B cell (primary cell): Measurements from ENCODE around the gene TSPO2. TPM values are rescaled to one million over a fixed set of nuclear protein-coding genes. Genes with fewer than 3 reads are reported as not detected.

Source experiments
- ATAC-seq: fragments of 200-7000 bp; cut with Tn5 transposase; one replicate; pipeline ENCODE4 v1.10.0; 2021; ENCODE audit warnings: low read depth, mild to moderate bottlenecking, moderate number of reproducible peaks, moderate library complexity
- CTCF ChIA-PET: fragments of 350-600 bp; sonication (Branson Sonifier 250); formaldehyde crosslinking; loops from one replicate; lab custom pipeline; 2021; ENCODE audit warnings: antibody characterized with exemption, inconsistent platforms; lab: Charles Lee
- POLR2A ChIA-PET: fragments of 350-600 bp; sonication (Branson Sonifier 250); formaldehyde crosslinking; loops from one replicate; lab custom pipeline; 2021; ENCODE audit warnings: antibody characterized with exemption; lab: Charles Lee
- DNase-seq: peaks from one replicate; pipeline ENCODE4 v3.0.0; 2013
- H2AFZ ChIP-seq: 2 replicates; pipeline ENCODE4 v1.6.1; 2012; ENCODE audit warnings: mild to moderate bottlenecking, low read depth, low read length; ENCODE audit not compliant: insufficient read depth, poor library complexity, severe bottlenecking
- H3K27ac ChIP-seq, 2 donors: 1 replicate in 1 of 2; 2 replicates in 1 of 2; pipeline ENCODE4 v1.5.1; 2012 to 2013; ENCODE audit warnings: low read length in 2 of 2, mild to moderate bottlenecking in 2 of 2, moderate library complexity in 1 of 2
- H3K27me3 ChIP-seq, 4 experiments: fragments of 200-600 bp in 1 of 4; sonication (generic) in 1 of 4; replicated peaks in 1 of 4; 1 replicate in 2 of 4; 2 replicates in 2 of 4; pipeline versions ENCODE4 v1.6.1 to v1.7.0; 2013 to 2016; ENCODE audit warnings: low read length in 3 of 4, mild to moderate bottlenecking in 2 of 4, mixed read lengths in 1 of 4, moderate library complexity in 1 of 4; ENCODE audit not compliant: insufficient read depth in 4 of 4, control insufficient read depth in 3 of 4; ENCODE audit errors: control extremely low read depth in 1 of 4
- H3K36me3 ChIP-seq, 2 experiments: replicated peaks in 1 of 2; 1 replicate in 1 of 2; 2 replicates in 1 of 2; pipeline versions ENCODE4 v1.6.1 to v1.7.1; 2013; ENCODE audit warnings: low read length in 1 of 2; ENCODE audit not compliant: insufficient read depth in 2 of 2, control insufficient read depth in 1 of 2; ENCODE audit errors: control extremely low read depth in 1 of 2, extremely low read depth in 1 of 2
- H3K4me1 ChIP-seq, 2 donors: fragments of 200-600 bp in 1 of 2; sonication (generic) in 1 of 2; 1 replicate in 1 of 2; 2 replicates in 1 of 2; pipeline versions ENCODE4 v1.5.1 to v1.6.1; 2013 to 2017; ENCODE audit warnings: low read length in 2 of 2; ENCODE audit not compliant: control insufficient read depth in 2 of 2, insufficient read depth in 2 of 2
- H3K4me2 ChIP-seq: replicated peaks from 2 replicates; pipeline ENCODE3; 2012; ENCODE audit warnings: mild to moderate bottlenecking, low read depth, low read length; ENCODE audit not compliant: poor library complexity, severe bottlenecking
- H3K4me3 ChIP-seq, 5 experiments: fragments of 200-600 bp in 1 of 5; sonication (generic) in 1 of 5; 1 replicate in 3 of 5; 2 replicates in 2 of 5; pipeline versions ENCODE4 v1.5.1 to v1.7.0; 2011 to 2016; ENCODE audit warnings: low read length in 4 of 5, mild to moderate bottlenecking in 4 of 5, low read depth in 2 of 5, control low read depth in 1 of 5, moderate library complexity in 1 of 5; ENCODE audit not compliant: insufficient read depth in 1 of 5; ENCODE audit errors: control extremely low read depth in 1 of 5, extremely low read depth in 1 of 5
- H3K79me2 ChIP-seq: fragments of 200-600 bp; sonication (generic); one replicate; pipeline ENCODE4 v1.6.0; 2016; ENCODE audit warnings: low read length; ENCODE audit not compliant: control insufficient read depth, insufficient read depth
- H3K9ac ChIP-seq: fragments of 200-600 bp; sonication (generic); 2 replicates; pipeline ENCODE4 v1.6.1; 2017; ENCODE audit warnings: mild to moderate bottlenecking, low read length, moderate library complexity
- H3K9me3 ChIP-seq, 3 donors: one replicate each; pipeline versions ENCODE4 v1.6.1 to v1.7.1; 2013; ENCODE audit warnings: low read length in 2 of 3; ENCODE audit not compliant: control insufficient read depth in 2 of 3, insufficient read depth in 1 of 3; ENCODE audit errors: control extremely low read depth in 1 of 3
- H4K20me1 ChIP-seq: 2 replicates; pipeline ENCODE4 v1.6.0; 2012; ENCODE audit warnings: mild to moderate bottlenecking, low read length; ENCODE audit not compliant: insufficient read depth, control insufficient read depth, poor library complexity, severe bottlenecking
- H3K27ac Mint-ChIP-seq: one replicate; pipeline ENCODE4 v1.8.0; 2021; ENCODE audit warnings: mixed read lengths
- H3K27me3 Mint-ChIP-seq: one replicate; pipeline ENCODE4 v1.8.0; 2021; ENCODE audit warnings: mixed read lengths
- H3K4me1 Mint-ChIP-seq: one replicate; pipeline ENCODE4 v1.8.0; 2021; ENCODE audit warnings: mixed read lengths
- H3K4me3 Mint-ChIP-seq: one replicate; pipeline ENCODE4 v1.8.0; 2021; ENCODE audit warnings: mixed read lengths
- H3K9me3 Mint-ChIP-seq: one replicate; pipeline ENCODE4 v1.8.0; 2022; ENCODE audit warnings: mixed read lengths; ENCODE audit not compliant: insufficient read depth
- EZH2 ChIP-seq: IDR thresholded peaks from 2 replicates; pipeline ENCODE4 v1.6.1; 2012; ENCODE audit warnings: borderline replicate concordance, low read depth, mild to moderate bottlenecking, moderate library complexity, low read length; ENCODE audit not compliant: insufficient read depth, poor library complexity, severe bottlenecking
- WGBS: methylation state at CpG from one replicate; pipeline ENCODE4 v1.1.5; 2013; ENCODE audit warnings: missing lambda C conversion rate; ENCODE audit not compliant: insufficient coverage; 5-methylcytosine and 5-hydroxymethylcytosine counted together
- intact Hi-C: fragments of 100-400 bp; cut with micrococcal nuclease; formaldehyde crosslinking; loops from one replicate; pipeline ENCODE4 v1.10.0; 2022
- polyA plus RNA-seq: library from polyadenylated mRNA; depleted of rRNA; stranded (reverse); fragments of >200 nt; gene quantifications from 2 replicates; pipeline ENCODE4 v1.2.3, GENCODE V29; 2012
- total RNA-seq, 2 donors: library from RNA; stranded (reverse); fragments of 120-200 nt in 1 of 2; gene quantifications; 1 replicate in 1 of 2; 2 replicates in 1 of 2; pipeline versions ENCODE4 v1.2.3 to v1.2.4, GENCODE V29; 2013 to 2022
- TF ChIP-seq, protein P1 (sequence below): fragments of 200-600 bp; IDR thresholded peaks from one replicate; pipeline ENCODE4 v1.8.0; 2022; ENCODE audit warnings: antibody characterized with exemption, mild to moderate bottlenecking

The TSPO2 gene
- total and polyA plus RNA-seq, 2 donors (not counting 1 experiment from before 2014, with no cell fraction given) = not detected

DNA sequence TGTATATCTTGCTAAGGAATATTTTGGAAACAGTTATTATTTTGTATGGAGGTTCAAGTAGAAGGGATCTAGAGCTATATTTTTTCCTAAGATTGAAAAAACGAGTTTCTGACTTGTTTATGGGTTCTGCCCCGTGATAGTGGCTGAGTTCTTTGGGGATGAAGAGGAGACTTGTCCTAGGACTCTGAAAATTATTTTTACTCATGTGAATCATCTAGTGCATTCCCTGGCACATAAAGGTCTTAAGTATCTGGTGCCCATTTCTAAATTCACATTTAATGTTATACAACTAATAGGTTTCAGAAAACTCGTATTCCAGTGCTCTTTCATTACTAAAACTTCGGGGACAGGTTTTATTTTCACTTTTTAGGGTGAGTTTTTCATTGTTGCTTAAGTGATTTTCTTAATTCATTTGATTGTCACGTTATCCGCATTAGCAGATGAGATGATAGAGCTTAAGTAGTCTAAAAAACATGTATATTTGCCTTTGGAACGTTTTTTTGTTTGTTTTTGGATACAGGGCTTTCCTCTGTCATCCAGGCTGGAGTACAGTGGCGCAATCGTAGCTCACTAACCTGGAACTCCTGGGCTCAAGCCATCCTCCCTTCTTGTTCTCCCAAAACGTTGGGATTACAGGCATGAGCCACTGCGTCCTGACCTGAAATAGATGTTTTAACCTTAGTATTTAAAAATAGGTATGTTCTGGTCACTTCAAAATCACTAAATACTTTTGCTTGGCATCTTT lies 32.6 kb downstream of the TSPO2 start:
- Histone ChIP-seq H3K4me2 (peak overlapping the region; percentile 89), H3K9me3 (no peaks in the 10 kb centered on the region), H4K20me1 (no peaks in the 10 kb centered on the region), H2AFZ (no peak overlapping the region), H3K79me2 (peaks cover 73% of the 10 kb centered on the region), H3K27ac (peak overlapping the region; percentile 96 to 97), H3K4me3 (peak overlapping the region in 3 of 5 experiments; percentile 81 to 96 (median 94)), H3K9ac (peak overlapping the region; percentile 97), H3K4me1 (peaks cover 33 to 37% of the 10 kb centered on the region in 2 donors), H3K36me3 (peaks cover 2 to 12% of the 10 kb centered on the region in 2 experiments), H3K27me3 (no peaks in the 10 kb centered on the region)
- Mint-ChIP-seq H3K27me3 (no peaks in the 10 kb centered on the region), H3K9me3 (no peaks in the 10 kb centered on the region), H3K4me1 (peaks cover 54% of the 10 kb centered on the region), H3K4me3 (peak overlapping the region; percentile 94), H3K27ac (peak overlapping the region; percentile 94)
- ChIA-PET POLR2A (no interaction called here), CTCF (interaction anchor here (1.7 kb wide), 1 partner anchor 204 kb away, joined by 5 read pairs; no protein-coding TSS in a partner anchor)
- TF ChIP-seq EZH2 = no peak
- TF ChIP-seq, protein P1, sequence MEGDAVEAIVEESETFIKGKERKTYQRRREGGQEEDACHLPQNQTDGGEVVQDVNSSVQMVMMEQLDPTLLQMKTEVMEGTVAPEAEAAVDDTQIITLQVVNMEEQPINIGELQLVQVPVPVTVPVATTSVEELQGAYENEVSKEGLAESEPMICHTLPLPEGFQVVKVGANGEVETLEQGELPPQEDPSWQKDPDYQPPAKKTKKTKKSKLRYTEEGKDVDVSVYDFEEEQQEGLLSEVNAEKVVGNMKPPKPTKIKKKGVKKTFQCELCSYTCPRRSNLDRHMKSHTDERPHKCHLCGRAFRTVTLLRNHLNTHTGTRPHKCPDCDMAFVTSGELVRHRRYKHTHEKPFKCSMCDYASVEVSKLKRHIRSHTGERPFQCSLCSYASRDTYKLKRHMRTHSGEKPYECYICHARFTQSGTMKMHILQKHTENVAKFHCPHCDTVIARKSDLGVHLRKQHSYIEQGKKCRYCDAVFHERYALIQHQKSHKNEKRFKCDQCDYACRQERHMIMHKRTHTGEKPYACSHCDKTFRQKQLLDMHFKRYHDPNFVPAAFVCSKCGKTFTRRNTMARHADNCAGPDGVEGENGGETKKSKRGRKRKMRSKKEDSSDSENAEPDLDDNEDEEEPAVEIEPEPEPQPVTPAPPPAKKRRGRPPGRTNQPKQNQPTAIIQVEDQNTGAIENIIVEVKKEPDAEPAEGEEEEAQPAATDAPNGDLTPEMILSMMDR = no peak
- no peak for DNase-seq
- WGBS = 69% methylated on average over 6 of the region's 11 CpGs
- ATAC-seq = no peak
- intact Hi-C loops = loop anchor here (5.0 to 10.0 kb wide), 5 partner anchors 200 to 1490 kb away; partner anchors contain the start of genes FOXP4, MRPS10, UBR2 and USP49
